ENCODE results near the gene ERCC3.
"Not testable (repeated sequence)": the region's sequence is repeated elsewhere in the genome, so short reads cannot be mapped to it uniquely, and the experiment has no call there.

DNA sequence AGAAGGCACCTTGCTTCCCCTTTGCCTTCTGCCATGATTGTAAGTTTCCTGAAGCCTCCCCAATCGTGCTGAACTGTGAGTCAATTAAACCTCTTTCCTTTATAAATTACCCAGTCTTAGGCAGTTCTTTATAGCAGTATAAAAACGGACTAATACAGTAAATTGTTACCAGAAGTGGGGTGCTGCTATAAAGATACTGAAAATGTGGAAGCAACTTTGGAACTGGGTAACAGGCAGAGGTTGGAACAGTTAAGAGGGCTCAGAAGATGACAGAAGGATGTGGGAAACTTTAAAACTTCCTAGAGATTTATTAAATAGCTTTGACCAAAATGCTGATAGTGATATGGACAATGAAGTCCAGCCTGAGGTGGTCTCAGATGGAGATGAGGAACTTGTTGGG is 56.2 kb downstream of the ERCC3 start:
- TF ChIP-seq, protein P1, sequence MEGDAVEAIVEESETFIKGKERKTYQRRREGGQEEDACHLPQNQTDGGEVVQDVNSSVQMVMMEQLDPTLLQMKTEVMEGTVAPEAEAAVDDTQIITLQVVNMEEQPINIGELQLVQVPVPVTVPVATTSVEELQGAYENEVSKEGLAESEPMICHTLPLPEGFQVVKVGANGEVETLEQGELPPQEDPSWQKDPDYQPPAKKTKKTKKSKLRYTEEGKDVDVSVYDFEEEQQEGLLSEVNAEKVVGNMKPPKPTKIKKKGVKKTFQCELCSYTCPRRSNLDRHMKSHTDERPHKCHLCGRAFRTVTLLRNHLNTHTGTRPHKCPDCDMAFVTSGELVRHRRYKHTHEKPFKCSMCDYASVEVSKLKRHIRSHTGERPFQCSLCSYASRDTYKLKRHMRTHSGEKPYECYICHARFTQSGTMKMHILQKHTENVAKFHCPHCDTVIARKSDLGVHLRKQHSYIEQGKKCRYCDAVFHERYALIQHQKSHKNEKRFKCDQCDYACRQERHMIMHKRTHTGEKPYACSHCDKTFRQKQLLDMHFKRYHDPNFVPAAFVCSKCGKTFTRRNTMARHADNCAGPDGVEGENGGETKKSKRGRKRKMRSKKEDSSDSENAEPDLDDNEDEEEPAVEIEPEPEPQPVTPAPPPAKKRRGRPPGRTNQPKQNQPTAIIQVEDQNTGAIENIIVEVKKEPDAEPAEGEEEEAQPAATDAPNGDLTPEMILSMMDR (conservative IDR thresholded peaks at IDR 0.05; ENCODE audit: low read depth, low read length): not testable (repeated sequence)
- not testable (repeated sequence) for TF ChIP-seq EZH2 (IDR thresholded peaks at IDR 0.05; ENCODE audit: borderline replicate concordance, low read depth, low read length, poor library complexity, severe bottlenecking)

Measured in A673 (cell line).